SK-N-SH (cell line): ENCODE results near the gene NELFB. TPM values are rescaled to one million over a fixed set of nuclear protein-coding genes. Genes with fewer than 3 reads are reported as not detected.

Experiments
- CTCF ChIA-PET: fragments of 300-600, 350-600 bp; formaldehyde crosslinking; extraction: SDS; loops from one replicate; lab custom pipeline; 2021; lab: Yijun Ruan, JAX
- POLR2A ChIA-PET: fragments of 350-600 bp; sonication (Branson Sonifier 250); formaldehyde crosslinking; extraction: SDS; loops from one replicate; lab custom pipeline; 2020; ENCODE audit warnings: antibody characterized with exemption, inconsistent platforms; lab: Yijun Ruan, JAX
- DNase-seq: peaks from one replicate; pipeline ENCODE4 v3.0.0; 2012
- H2AFZ ChIP-seq: fragments of 200-600 bp; sonication (generic); 2 replicates; pipeline ENCODE4 v1.8.1; 2016; ENCODE audit warnings: antibody characterized with exemption, mild to moderate bottlenecking, low read depth
- H3F3A ChIP-seq: fragments of 200-600 bp; sonication (generic); replicated peaks from 2 replicates; pipeline ENCODE3; 2016; ENCODE audit warnings: antibody characterized with exemption, mild to moderate bottlenecking; ENCODE audit not compliant: insufficient read depth
- H3K27ac ChIP-seq, 2 experiments: fragments of 200-500 bp in 1 of 2; fragments of 200-600 bp in 1 of 2; sonication (Bioruptor generic) in 1 of 2; sonication (generic), shearing (Covaris generic) in 1 of 2; 2 replicates each; pipeline versions ENCODE4 v1.5.1 to v1.6.1; 2014 to 2016; ENCODE audit warnings: low read depth in 2 of 2, inconsistent platforms in 1 of 2, low read length in 1 of 2, mild to moderate bottlenecking in 1 of 2, mixed read lengths in 1 of 2
- H3K27me3 ChIP-seq: fragments of 200-600 bp; sonication (generic), shearing (Covaris generic); 2 replicates; pipeline ENCODE4 v1.6.1; 2016; ENCODE audit warnings: mixed run types; ENCODE audit not compliant: insufficient read depth
- H3K36me3 ChIP-seq, 2 experiments: fragments of 200-500 bp in 1 of 2; fragments of 200-600 bp in 1 of 2; sonication (Bioruptor generic) in 1 of 2; sonication (generic) in 1 of 2; replicated peaks in 1 of 2; 2 replicates each; pipeline versions ENCODE3 to v1.5.1; 2014 to 2016; ENCODE audit warnings: low read length in 1 of 2, mild to moderate bottlenecking in 1 of 2; ENCODE audit not compliant: insufficient read depth in 2 of 2, control insufficient read depth in 1 of 2
- H3K4me1 ChIP-seq, 2 experiments: fragments of 200-500 bp in 1 of 2; fragments of 200-600 bp in 1 of 2; sonication (Bioruptor generic) in 1 of 2; sonication (generic), shearing (Covaris generic) in 1 of 2; 2 replicates each; pipeline versions ENCODE4 v1.5.1 to v1.6.1; 2014 to 2016; ENCODE audit warnings: low read depth in 1 of 2, low read length in 1 of 2, mixed run types in 1 of 2; ENCODE audit not compliant: insufficient read depth in 2 of 2, control insufficient read depth in 1 of 2
- H3K4me2 ChIP-seq: fragments of 200-600 bp; sonication (generic), shearing (Covaris generic); 2 replicates; pipeline ENCODE4 v1.6.1; 2017; ENCODE audit warnings: mixed run types
- H3K4me3 ChIP-seq, 2 experiments: fragments of 200-500 bp in 1 of 2; fragments of 200-600 bp in 1 of 2; sonication (Bioruptor generic) in 1 of 2; sonication (generic), shearing (Covaris generic) in 1 of 2; 2 replicates each; pipeline versions ENCODE4 v1.5.1 to v1.8.1; 2014 to 2016; ENCODE audit warnings: low read depth in 2 of 2, inconsistent platforms in 1 of 2, low read length in 1 of 2, mild to moderate bottlenecking in 1 of 2, mixed read lengths in 1 of 2, moderate library complexity in 1 of 2
- H3K79me2 ChIP-seq: fragments of 200-600 bp; sonication (generic); 2 replicates; pipeline ENCODE4 v1.8.1; 2017; ENCODE audit warnings: mild to moderate bottlenecking; ENCODE audit not compliant: insufficient read depth
- H3K9ac ChIP-seq: fragments of 200-600 bp; sonication (generic); 2 replicates; pipeline ENCODE4 v1.6.1; 2017; ENCODE audit warnings: mixed run types
- H3K9me2 ChIP-seq: fragments of 200-600 bp; sonication (generic); 2 replicates; pipeline ENCODE4 v1.6.1; 2017; ENCODE audit warnings: mixed run types
- H3K9me3 ChIP-seq: fragments of 200-600 bp; sonication (generic); 2 replicates; pipeline ENCODE4 v1.6.1; 2017; ENCODE audit warnings: mixed run types, mild to moderate bottlenecking, moderate library complexity
- H4K20me1 ChIP-seq: fragments of 200-600 bp; sonication (generic); 2 replicates; pipeline ENCODE4 v1.6.1; 2017; ENCODE audit warnings: mild to moderate bottlenecking, mixed run types; ENCODE audit not compliant: insufficient read depth
- ELF1 ChIP-seq: IDR thresholded peaks from 2 replicates; pipeline ENCODE4 v1.4.0; 2012
- EP300 ChIP-seq, 2 experiments: IDR thresholded peaks; 2 replicates each; pipeline versions ENCODE4 v1.4.0 to v1.6.1; 2012; ENCODE audit warnings: borderline replicate concordance in 1 of 2, low read depth in 1 of 2, low read length in 1 of 2
- EZH2phosphoT487 ChIP-seq: fragments of 200-600 bp; sonication (generic); IDR thresholded peaks from 2 replicates; pipeline ENCODE4 v1.6.1; 2017; ENCODE audit warnings: low read depth, mixed run types, mild to moderate bottlenecking, antibody characterized with exemption, moderate library complexity, borderline replicate concordance
- FOXJ3 ChIP-seq: sonication (generic); formaldehyde crosslinking; IDR thresholded peaks from 2 replicates; pipeline ENCODE4 v1.5.1; 2020; ENCODE audit warnings: mild to moderate bottlenecking, missing genetic modification reagents
- MAX ChIP-seq: IDR thresholded peaks from 2 replicates; pipeline ENCODE4 v1.4.0; 2012; ENCODE audit warnings: low read depth
- MEF2A ChIP-seq: IDR thresholded peaks from 2 replicates; pipeline ENCODE4 v1.4.0; 2012; ENCODE audit warnings: low read depth, borderline replicate concordance
- MXI1 ChIP-seq: IDR thresholded peaks from 2 replicates; pipeline ENCODE4 v1.6.1; 2012; ENCODE audit warnings: mild to moderate bottlenecking, low read depth, low read length, improper control_type of control experiment
- RFX5 ChIP-seq: IDR thresholded peaks from 2 replicates; pipeline ENCODE4 v1.6.1; 2012; ENCODE audit warnings: mild to moderate bottlenecking, improper control_type of control experiment, low read length
- RXRA ChIP-seq: IDR thresholded peaks from 2 replicates; pipeline ENCODE4 v1.4.0; 2012; ENCODE audit warnings: low read depth, mild to moderate bottlenecking, borderline replicate concordance
- TAF1 ChIP-seq: IDR thresholded peaks from 2 replicates; pipeline ENCODE4 v1.6.1; 2012; ENCODE audit warnings: low read depth, mild to moderate bottlenecking, low read length, moderate library complexity, borderline replicate concordance
- TCF12 ChIP-seq: IDR thresholded peaks from 2 replicates; pipeline ENCODE4 v1.4.0; 2012
- WGBS: methylation state at CpG from one replicate; pipeline ENCODE4 v1.1.6; 2017; ENCODE audit warnings: low lambda C conversion rate; 5-methylcytosine and 5-hydroxymethylcytosine counted together
- polyA plus RNA-seq, 3 experiments: library from polyadenylated mRNA; depleted of rRNA; stranded (reverse); fragments of >200 nt; gene quantifications; 2 replicates each; pipeline ENCODE4 v1.2.3, GENCODE V29; 2012
- TF ChIP-seq, protein P1 (sequence below): IDR thresholded peaks from 2 replicates; pipeline ENCODE4 v1.6.1; 2012; ENCODE audit warnings: mild to moderate bottlenecking, low read depth, low read length, moderate library complexity
- TF ChIP-seq, protein P2 (sequence below): IDR thresholded peaks from 2 replicates; pipeline ENCODE4 v1.4.0; 2012; ENCODE audit warnings: low read depth, borderline replicate concordance
- TF ChIP-seq, protein P3 (sequence below): fragments of 150-350 bp; IDR thresholded peaks from 2 replicates; pipeline ENCODE4 v1.6.1; 2016; ENCODE audit warnings: mild to moderate bottlenecking, low read depth, low read length

Gene NELFB
- polyA plus RNA-seq, 1 of the 3 experiments (the other 2 are of a cell fraction) = 62.7 TPM

DNA sequence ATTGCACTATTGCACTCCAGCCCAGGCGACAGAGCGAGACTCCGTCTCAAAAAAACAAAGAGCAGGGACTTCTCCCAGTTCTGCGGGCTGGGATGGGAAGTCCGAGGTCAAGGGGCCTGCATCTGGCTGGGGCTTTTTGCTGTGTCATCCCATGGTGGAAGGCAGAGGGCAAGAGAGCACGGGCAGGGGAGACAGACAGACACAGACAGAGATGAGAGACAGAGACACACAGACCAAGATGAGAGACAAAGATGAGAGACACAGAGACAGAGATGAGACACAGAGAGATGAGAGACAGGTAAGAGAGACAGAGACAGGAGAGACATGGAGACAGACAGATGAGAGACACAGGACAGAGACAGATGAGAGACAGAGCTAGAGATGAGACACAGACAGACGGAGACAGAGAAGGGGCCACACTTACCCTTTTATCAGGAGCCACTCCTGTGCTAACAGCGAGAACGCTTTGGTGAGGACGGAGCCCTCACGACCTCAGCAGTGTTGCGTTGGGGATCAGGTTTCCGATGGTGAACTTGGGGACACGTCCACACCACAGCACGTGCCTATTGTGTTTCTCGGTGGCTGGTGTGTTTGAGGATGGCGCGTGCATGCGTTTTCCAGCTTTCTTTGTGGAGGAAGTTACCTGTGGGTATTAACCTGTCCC, 13.5 kb downstream of the NELFB start:
- Histone ChIP-seq H3K4me2 (no peak overlapping the region), H3K4me1 (no peaks in the 10 kb centered on the region; a peak in 1 of 4 replicates), H4K20me1 (0 out of 2 replicates have a peak, but pooled peaks cover 3% of the 10 kb centered on the region), H3K27me3 (no peaks in the 10 kb centered on the region), H3K4me3 (no peak overlapping the region), H3K27ac (no peak overlapping the region), H3K9me3 (no peaks in the 10 kb centered on the region), H3K9me2 (no peaks in the 10 kb centered on the region), H3K9ac (no peak overlapping the region), H2AFZ (no peak overlapping the region), H3F3A (peaks cover 3% of the 10 kb centered on the region), H3K79me2 (no peaks in the 10 kb centered on the region), H3K36me3 (peaks cover 19 to 50% of the 10 kb centered on the region in 2 experiments)
- 90% methylated on average over 19 of the region's 19 CpGs for WGBS
- CTCF ChIA-PET = interaction anchor here (0.6 to 1.7 kb wide), 3 partner anchors 11 to 130 kb away, joined by 3 to 6 read pairs (median 6); no protein-coding TSS in a partner anchor
- POLR2A ChIA-PET = no interaction called here
- no peak for TF ChIP-seq EP300 (IDR thresholded peaks at IDR 0.05; ENCODE audit: borderline replicate concordance in 1 of 2, low read depth in 1 of 2, low read length in 1 of 2)
- TF ChIP-seq EZH2phosphoT487 = no peak
- TF ChIP-seq MEF2A = no peak
- no peak for TF ChIP-seq TAF1
- TF ChIP-seq MXI1 = no peak
- TF ChIP-seq, protein P1, sequence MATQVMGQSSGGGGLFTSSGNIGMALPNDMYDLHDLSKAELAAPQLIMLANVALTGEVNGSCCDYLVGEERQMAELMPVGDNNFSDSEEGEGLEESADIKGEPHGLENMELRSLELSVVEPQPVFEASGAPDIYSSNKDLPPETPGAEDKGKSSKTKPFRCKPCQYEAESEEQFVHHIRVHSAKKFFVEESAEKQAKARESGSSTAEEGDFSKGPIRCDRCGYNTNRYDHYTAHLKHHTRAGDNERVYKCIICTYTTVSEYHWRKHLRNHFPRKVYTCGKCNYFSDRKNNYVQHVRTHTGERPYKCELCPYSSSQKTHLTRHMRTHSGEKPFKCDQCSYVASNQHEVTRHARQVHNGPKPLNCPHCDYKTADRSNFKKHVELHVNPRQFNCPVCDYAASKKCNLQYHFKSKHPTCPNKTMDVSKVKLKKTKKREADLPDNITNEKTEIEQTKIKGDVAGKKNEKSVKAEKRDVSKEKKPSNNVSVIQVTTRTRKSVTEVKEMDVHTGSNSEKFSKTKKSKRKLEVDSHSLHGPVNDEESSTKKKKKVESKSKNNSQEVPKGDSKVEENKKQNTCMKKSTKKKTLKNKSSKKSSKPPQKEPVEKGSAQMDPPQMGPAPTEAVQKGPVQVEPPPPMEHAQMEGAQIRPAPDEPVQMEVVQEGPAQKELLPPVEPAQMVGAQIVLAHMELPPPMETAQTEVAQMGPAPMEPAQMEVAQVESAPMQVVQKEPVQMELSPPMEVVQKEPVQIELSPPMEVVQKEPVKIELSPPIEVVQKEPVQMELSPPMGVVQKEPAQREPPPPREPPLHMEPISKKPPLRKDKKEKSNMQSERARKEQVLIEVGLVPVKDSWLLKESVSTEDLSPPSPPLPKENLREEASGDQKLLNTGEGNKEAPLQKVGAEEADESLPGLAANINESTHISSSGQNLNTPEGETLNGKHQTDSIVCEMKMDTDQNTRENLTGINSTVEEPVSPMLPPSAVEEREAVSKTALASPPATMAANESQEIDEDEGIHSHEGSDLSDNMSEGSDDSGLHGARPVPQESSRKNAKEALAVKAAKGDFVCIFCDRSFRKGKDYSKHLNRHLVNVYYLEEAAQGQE = no peak
- TF ChIP-seq ELF1 = no peak
- TF ChIP-seq, protein P2, sequence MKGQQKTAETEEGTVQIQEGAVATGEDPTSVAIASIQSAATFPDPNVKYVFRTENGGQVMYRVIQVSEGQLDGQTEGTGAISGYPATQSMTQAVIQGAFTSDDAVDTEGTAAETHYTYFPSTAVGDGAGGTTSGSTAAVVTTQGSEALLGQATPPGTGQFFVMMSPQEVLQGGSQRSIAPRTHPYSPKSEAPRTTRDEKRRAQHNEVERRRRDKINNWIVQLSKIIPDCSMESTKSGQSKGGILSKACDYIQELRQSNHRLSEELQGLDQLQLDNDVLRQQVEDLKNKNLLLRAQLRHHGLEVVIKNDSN = no peak
- TF ChIP-seq MAX = no peak
- DNase-seq = no peak

DNA sequence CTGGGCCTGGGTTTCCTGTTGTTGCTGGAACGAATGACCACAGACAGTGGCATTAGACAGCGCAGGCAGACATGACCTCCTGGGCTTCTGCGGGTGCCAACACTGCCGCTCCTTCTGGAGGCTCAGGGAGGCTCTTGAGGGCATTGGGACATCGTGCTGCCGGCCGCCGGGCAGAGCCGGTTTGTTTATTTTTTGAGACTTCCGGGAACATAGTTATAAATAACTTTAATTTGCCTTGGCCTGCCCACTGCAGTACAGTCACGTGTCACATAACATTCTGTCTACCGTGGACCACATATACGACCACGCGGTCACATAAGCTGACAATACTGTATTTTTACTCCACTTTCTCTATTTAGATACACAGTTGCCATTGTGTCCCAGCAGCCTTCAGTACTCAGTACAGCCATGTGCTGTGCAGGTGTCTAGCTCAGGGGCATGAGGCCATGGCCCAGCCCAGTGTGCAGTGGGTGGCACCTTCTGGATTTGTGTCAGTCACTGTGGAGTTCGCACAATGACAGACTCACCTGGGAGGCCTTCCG, 14.2 kb downstream of the NELFB start:
- Histone ChIP-seq H3K36me3 (peaks cover 19 to 51% of the 10 kb centered on the region in 2 experiments), H3K9me3 (no peaks in the 10 kb centered on the region), H3F3A (peaks cover 3% of the 10 kb centered on the region), H4K20me1 (0 out of 2 replicates have a peak, but pooled peaks cover 3% of the 10 kb centered on the region)
- TF ChIP-seq, protein P1 = no peak
- no peak for TF ChIP-seq MXI1
- no peak for TF ChIP-seq FOXJ3 (CRISPR knock-in tag)
- TF ChIP-seq, protein P2 = no peak
- no peak for TF ChIP-seq RFX5
- TF ChIP-seq, protein P3, sequence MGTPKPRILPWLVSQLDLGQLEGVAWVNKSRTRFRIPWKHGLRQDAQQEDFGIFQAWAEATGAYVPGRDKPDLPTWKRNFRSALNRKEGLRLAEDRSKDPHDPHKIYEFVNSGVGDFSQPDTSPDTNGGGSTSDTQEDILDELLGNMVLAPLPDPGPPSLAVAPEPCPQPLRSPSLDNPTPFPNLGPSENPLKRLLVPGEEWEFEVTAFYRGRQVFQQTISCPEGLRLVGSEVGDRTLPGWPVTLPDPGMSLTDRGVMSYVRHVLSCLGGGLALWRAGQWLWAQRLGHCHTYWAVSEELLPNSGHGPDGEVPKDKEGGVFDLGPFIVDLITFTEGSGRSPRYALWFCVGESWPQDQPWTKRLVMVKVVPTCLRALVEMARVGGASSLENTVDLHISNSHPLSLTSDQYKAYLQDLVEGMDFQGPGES = no peak
- TF ChIP-seq RXRA = no peak
- TF ChIP-seq TCF12 = no peak
- TF ChIP-seq EZH2phosphoT487 = no peak
- TF ChIP-seq, all 33 proteins: peak for 0
- Histone ChIP-seq H3K79me2 (no peaks in the 10 kb centered on the region), H3K9ac (no peak overlapping the region), H3K27ac (no peak overlapping the region), H3K9me2 (no peaks in the 10 kb centered on the region), H3K4me1 (no peaks in the 10 kb centered on the region; a peak in 1 of 4 replicates), H3K4me3 (no peak overlapping the region), H2AFZ (no peak overlapping the region), H3K4me2 (no peak overlapping the region), H3K27me3 (no peaks in the 10 kb centered on the region)
- no peak for DNase-seq
- POLR2A ChIA-PET = no interaction called here
- 88% methylated on average over 9 of the region's 17 CpGs for WGBS
- CTCF ChIA-PET = interaction anchor here (0.9 to 1.7 kb wide), 2 partner anchors 18 to 26 kb away, joined by 3 to 6 read pairs; no protein-coding TSS in a partner anchor
